ENCODE results near the gene DGKB. TPM values are rescaled to one million over a fixed set of nuclear protein-coding genes. Genes with fewer than 3 reads are reported as not detected.

Gene DGKB
- total and polyA plus RNA-seq, 2 of the 8 experiments (the other 6 are each of a cell fraction or from before 2014, with no cell fraction given) = 1.9 to 2.6 TPM

- H3K4me2 ChIP-seq (ENCODE audit: insufficient read depth in 1 of 2, low read depth in 2 of 2, low read length in 2 of 2) = no peak overlapping the region
Measured at GRCh38 chr7:14292737-14293136, 609.8 kb downstream of the DGKB start.

More at GRCh38 chr7:14292737-14293136, 609.8 kb downstream of the DGKB start:
- DNase-seq (ENCODE audit: low read depth in 1 of 2, low spot score in 2 of 2) (no peak), FAIRE-seq (no peak)
- no peaks in the 10 kb centered on the region for H3K27me3 ChIP-seq (replicated peaks in 1 of 4; ENCODE audit: control insufficient read depth in 3 of 4, extremely low read depth in 1 of 4, insufficient read depth in 3 of 4, low read length in 3 of 4)
- no peaks in the 10 kb centered on the region for H3K79me2 ChIP-seq (ENCODE audit: control insufficient read depth in 1 of 2, insufficient read depth in 2 of 2, low read length in 2 of 2)
- CTCF ChIA-PET (ENCODE audit: partially characterized antibody) = no interaction called here
- H3K27ac ChIP-seq (ENCODE audit: low read depth, low read length) = no peak overlapping the region
- H2AK5ac ChIP-seq (ENCODE audit: low read depth, low read length) = no peak overlapping the region
- no peak overlapping the region for H3K56ac ChIP-seq (replicated peaks; ENCODE audit: insufficient read length, low read depth, low read length)
- no peak overlapping the region for H4K91ac ChIP-seq (replicated peaks; ENCODE audit: insufficient read length, low read length)
- no peak overlapping the region for H3K14ac ChIP-seq (ENCODE audit: insufficient read length)
- no peaks in the 10 kb centered on the region for H3K79me1 ChIP-seq (ENCODE audit: low read depth, low read length)
- H3K18ac ChIP-seq (ENCODE audit: extremely low read depth, low read length) = no peak overlapping the region
- no peak overlapping the region for H3K23ac ChIP-seq (ENCODE audit: insufficient read length)
- POLR2A ChIA-PET (ENCODE audit: partially characterized antibody) = no interaction called here
- no peak overlapping the region for H2BK15ac ChIP-seq (ENCODE audit: low read length)
- no peak for TF ChIP-seq FOSL1 (IDR thresholded peaks at IDR 0.05; ENCODE audit: insufficient read depth, low read depth, low read length)
- no peak for TF ChIP-seq POLR2A (IDR thresholded peaks at IDR 0.05; ENCODE audit: control extremely low read depth in 1 of 2, low read depth in 2 of 2, low read length in 2 of 2)
- no peak for TF ChIP-seq GABPA (IDR thresholded peaks at IDR 0.05; ENCODE audit: borderline replicate concordance, insufficient read depth, low read length)
- TF ChIP-seq EP300 (IDR thresholded peaks at IDR 0.05; ENCODE audit: borderline replicate concordance in 1 of 2, low read depth in 2 of 2, low read length in 2 of 2) = no peak
- TF ChIP-seq EZH2 (IDR thresholded peaks at IDR 0.05; ENCODE audit: low read depth, low read length, severe bottlenecking) = no peak
- no peak for TF ChIP-seq SP2 (IDR thresholded peaks at IDR 0.05; ENCODE audit: low read length)
- TF ChIP-seq KDM1A (IDR thresholded peaks at IDR 0.05; ENCODE audit: borderline replicate concordance, low read length) = no peak
- no peak for TF ChIP-seq BRCA1 (IDR thresholded peaks at IDR 0.05; ENCODE audit: low read depth, low read length)
- no peak for TF ChIP-seq CEBPB (IDR thresholded peaks at IDR 0.05; ENCODE audit: low read depth, low read length)
- no peak for TF ChIP-seq SUZ12 (IDR thresholded peaks at IDR 0.05; ENCODE audit: low read length)
- no peak overlapping the region for H3K4ac ChIP-seq (replicated peaks; ENCODE audit: insufficient read length, low read depth, low read length)
- no peak overlapping the region for H2BK5ac ChIP-seq (ENCODE audit: low read depth, low read length)
- no peaks in the 10 kb centered on the region for H3K9me3 ChIP-seq (ENCODE audit: insufficient read depth in 2 of 2, low read depth in 1 of 2, low read length in 1 of 2)
- no peak overlapping the region for H2BK12ac ChIP-seq (ENCODE audit: low read depth, low read length)
- no peaks in the 10 kb centered on the region for H4K20me1 ChIP-seq (replicated peaks in 1 of 2; ENCODE audit: control insufficient read depth in 1 of 2, insufficient read depth in 2 of 2, low read length in 2 of 2)
- H4K5ac ChIP-seq (ENCODE audit: insufficient read length, low read depth, low read length) = no peak overlapping the region
- no peak overlapping the region for H2BK20ac ChIP-seq (ENCODE audit: low read length)
- H2BK120ac ChIP-seq (replicated peaks; ENCODE audit: low read depth, low read length) = no peak overlapping the region
- H3K36me3 ChIP-seq (ENCODE audit: control insufficient read depth in 2 of 4, insufficient read depth in 4 of 4, low read length in 3 of 4) = no peaks in the 10 kb centered on the region
- H2AFZ ChIP-seq (ENCODE audit: low read length) = no peak overlapping the region
- H4K8ac ChIP-seq (ENCODE audit: extremely low read depth, insufficient read depth, low read length) = no peak overlapping the region
- H3K23me2 ChIP-seq (ENCODE audit: low read depth, low read length) = no peaks in the 10 kb centered on the region
- no peak overlapping the region for H3K9ac ChIP-seq (replicated peaks in 1 of 4; ENCODE audit: extremely low read depth in 1 of 4, low read depth in 3 of 4, low read length in 3 of 4)
- peaks cover 0 to 3% (median 0%) of the 10 kb centered on the region in 4 experiments; a peak in 3 of 7 replicates for H3K4me1 ChIP-seq (replicated peaks in 1 of 4; ENCODE audit: control insufficient read depth in 3 of 4, insufficient read depth in 4 of 4, low read length in 3 of 4)
- no peak overlapping the region for H3K4me3 ChIP-seq (ENCODE audit: extremely low read depth in 1 of 4, insufficient read depth in 2 of 4, low read depth in 3 of 4, low read length in 4 of 4)

Measured in H1 (cell line).